HG02973 (cell line): ENCODE measurements around the gene NTN1.

ENCODE experiments used
- ATAC-seq: cut with Tn5 transposase; IDR thresholded peaks from one replicate; pipeline ENCODE4 v1.9.1; 2021; ENCODE audit warnings: moderate library complexity; ENCODE audit not compliant: unreplicated experiment

Gene NTN1

GRCh38 chr17:9004961-9005285 is 16.4 kb upstream of the NTN1 start:
- no peak for ATAC-seq

- ATAC-seq = no peak
Measured at GRCh38 chr17:9006175-9006767, 15.0 kb upstream of the NTN1 start.

- ATAC-seq = no peak
Measured at GRCh38 chr17:9007052-9007714, 14.1 kb upstream of the NTN1 start.

- no peak for ATAC-seq
Measured at GRCh38 chr17:9009096-9009495, 12.2 kb upstream of the NTN1 start.

DNA sequence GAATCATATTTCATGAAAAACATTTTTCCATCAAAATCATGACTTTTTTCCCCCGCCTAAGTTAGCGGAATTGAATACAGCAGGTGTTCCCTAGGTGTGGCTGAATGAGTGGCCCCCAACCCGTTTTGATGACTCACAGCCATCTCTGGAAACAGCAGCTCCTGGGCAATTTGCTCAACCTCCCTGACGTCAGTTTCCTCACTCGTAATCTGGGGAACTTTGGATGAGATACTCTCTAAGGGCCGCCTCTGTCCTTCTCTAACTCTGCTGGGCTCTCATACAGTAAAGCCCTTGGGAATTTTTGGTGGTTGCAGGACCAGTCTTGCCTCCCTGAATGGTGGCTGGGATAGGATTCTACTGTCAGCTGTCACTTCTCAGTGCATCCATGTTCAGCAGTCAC is 11.6 kb upstream of the NTN1 start:
- ATAC-seq = no peak

- ATAC-seq = no peak
Measured at GRCh38 chr17:9011001-9011400, 10.3 kb upstream of the NTN1 start.

- no peak for ATAC-seq
Measured at GRCh38 chr17:9016941-9017552, 4.3 kb upstream of the NTN1 start.

- no peak for ATAC-seq
Measured at GRCh38 chr17:9018726-9019125, 2.6 kb upstream of the NTN1 start.

- ATAC-seq = no peak
Measured at GRCh38 chr17:9020096-9020823, 1.1 kb upstream of the NTN1 start.

DNA sequence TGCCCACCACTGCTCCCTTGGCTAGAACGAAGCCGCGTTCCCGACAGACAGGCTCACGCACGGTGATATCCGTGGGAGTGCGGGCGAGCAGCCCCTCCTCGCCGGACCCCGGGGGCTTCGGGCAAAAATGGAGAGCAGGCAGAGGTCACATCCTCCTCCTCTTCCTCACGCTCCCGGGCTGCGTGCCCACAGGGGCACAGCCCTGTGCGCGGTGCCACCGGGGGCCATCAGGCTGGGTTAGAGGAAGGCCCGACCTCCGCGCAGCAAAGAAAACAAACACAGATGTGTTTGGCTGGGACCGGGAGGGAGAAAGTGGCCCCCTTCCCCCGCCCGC is 519 bp upstream of the NTN1 start:
- ATAC-seq = no peak

- ATAC-seq = no peak
Measured at GRCh38 chr17:9021992-9022572, 772 bp downstream of the NTN1 start.

- no peak for ATAC-seq
Measured at GRCh38 chr17:9022573-9023391, 1.5 kb downstream of the NTN1 start.

DNA sequence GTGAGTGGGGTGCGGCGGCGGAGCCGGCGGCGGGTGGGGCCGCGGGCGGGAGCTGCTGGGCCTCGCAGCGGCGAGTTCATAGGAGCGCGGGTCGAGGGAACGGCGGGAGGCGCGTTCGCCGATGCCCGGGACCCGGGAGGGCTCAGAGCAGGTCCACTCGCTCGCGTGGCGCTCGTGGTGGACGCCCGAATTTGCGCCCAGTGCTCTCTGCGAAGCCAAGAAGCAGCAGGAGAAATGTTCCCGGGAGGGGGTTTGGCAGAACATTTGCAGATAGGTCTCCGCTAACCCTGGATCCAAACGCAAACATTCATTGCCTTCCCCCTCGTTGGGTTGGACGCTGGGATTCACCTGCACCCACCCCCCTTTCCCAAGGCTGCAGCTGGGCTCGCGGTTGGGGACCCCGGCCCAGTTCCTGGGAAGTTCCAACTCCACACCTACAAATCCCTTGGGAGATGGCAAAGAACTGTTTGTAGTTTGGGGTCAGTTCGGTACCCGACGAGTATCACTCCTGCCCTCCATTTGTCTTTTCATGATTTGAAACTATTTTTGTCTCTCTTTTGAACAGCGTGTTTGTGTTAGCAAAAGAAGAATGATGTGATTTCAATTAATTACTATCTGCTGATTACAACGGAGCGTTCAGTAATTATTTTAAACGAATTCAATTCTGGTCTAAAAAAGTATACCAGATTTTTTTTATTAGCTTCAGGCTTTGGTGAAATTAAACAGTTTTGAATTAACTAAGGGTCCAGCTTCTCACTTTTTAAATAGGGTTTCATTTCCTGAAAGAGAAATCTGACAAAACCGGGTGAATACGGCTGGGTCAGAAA is 2.3 kb downstream of the NTN1 start:
- no peak for ATAC-seq

DNA sequence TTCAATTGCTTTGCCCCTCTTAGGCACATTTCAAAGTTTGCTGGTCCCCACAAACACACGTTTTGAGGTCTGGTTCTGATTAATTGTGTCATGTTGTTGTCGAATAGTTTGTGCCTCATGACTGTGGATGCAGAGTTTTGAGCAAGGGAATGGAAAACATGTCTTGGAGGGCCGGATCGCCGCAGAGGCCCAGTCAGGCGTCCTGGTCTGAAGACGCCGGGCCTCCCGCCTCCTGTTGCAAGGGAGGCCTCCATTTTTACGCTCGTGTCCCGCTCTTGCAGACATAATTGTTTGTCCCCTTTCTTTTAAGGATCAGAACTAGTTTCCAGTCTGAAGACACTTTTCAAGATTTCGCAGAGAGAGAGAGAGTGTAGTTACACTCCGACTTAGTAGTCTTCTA is 3.2 kb downstream of the NTN1 start:
- no peak for ATAC-seq

DNA sequence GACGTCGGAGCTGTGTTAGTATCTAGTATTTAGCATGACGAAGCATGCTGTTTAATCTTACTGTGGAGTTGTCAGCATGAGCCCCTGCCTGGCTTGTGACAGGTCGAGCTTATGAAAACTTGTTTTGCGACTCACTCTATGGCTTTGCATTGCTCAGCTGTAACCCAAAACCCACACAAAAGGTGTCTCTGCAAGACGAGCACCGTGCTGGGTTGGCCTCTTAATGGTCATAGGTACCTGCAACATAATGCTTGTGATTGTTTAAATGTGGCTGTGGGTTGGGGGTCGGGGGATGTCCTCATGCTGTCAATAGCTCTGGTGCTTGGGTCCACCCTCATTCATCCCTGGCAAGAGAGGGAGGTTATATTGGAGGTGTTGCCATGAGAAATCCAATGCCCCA is 5.4 kb downstream of the NTN1 start:
- ATAC-seq = no peak

- no peak for ATAC-seq
Measured at GRCh38 chr17:9028202-9028987, 7.1 kb downstream of the NTN1 start.

- ATAC-seq = no peak
Measured at GRCh38 chr17:9028988-9029570, 7.8 kb downstream of the NTN1 start.

GRCh38 chr17:9032151-9032550 is 10.8 kb downstream of the NTN1 start:
- ATAC-seq = no peak

DNA sequence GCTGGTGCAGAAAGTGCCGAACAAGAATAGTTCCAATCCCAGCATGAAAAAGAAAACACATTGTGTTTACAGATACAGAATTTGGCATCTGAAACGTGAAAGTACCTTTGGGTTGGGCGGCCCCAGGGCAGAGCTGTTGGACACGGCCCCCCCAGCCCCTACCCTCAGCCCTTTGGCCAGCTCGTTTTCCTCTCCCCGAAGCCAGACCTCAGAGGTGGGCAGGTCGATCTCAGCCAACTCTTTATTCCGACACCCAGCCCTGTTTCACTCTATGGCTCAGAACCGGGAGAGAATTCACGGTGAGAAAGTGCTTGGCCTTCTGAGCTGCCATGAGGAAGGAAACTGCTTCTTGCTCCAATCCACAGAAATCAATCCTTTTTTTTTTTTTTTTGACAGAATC is 11.3 kb downstream of the NTN1 start:
- no peak for ATAC-seq
